Measurements from ENCODE around the gene LGSN. TPM values are rescaled to one million over a fixed set of nuclear protein-coding genes. Genes with fewer than 3 reads are reported as not detected.

The LGSN gene
- total and polyA plus RNA-seq, 2 donors (not counting 3 experiments of a cell fraction or from before 2014, with no cell fraction given): not detected

DNA sequence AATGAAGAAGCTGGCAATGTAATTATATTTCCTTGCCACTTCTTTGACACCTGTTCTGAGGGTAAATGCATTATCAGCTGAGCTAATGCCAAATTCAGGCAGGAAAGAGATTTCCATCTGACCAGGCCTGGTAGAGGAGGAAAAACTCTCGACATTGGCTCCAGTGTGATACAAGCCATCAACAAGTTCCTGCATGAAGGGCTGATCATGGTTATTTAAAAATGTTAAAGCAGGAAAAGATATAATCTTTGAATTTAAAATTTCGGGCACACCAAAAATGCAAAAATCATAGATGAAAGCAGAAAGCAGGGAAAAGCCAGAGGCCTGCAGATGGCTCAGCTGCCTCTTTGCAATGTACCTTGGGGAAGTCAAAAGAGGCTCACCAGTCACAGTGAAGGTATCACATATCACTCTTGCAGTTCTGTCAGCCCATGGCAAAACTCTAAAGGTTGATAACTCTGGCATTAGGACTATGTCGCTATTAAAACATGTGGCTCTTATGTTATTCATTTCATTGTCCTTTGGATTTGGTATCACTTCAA lies 39.1 kb downstream of the LGSN start:
- no TSS peak for BruUV-seq (replicated peaks)
- Histone ChIP-seq H3K4me3 (replicated peaks in 1 of 3; ENCODE audit: insufficient read depth in 1 of 3, low read depth in 1 of 3, low read length in 3 of 3) (no peak overlapping the region), H3K79me2 (ENCODE audit: control insufficient read depth, insufficient read depth, low read length) (no peaks in the 10 kb centered on the region), H3K36me3 (ENCODE audit: control insufficient read depth in 2 of 2, extremely low read depth in 1 of 2, insufficient read depth in 2 of 2, low read length in 2 of 2) (no peaks in the 10 kb centered on the region), H3K9me3 (replicated peaks; ENCODE audit: control insufficient read depth, insufficient read depth, low read length) (no peaks in the 10 kb centered on the region), H4K20me1 (replicated peaks; ENCODE audit: control insufficient read depth, extremely low read depth, insufficient read depth, low read length) (no peaks in the 10 kb centered on the region), H3K27ac (ENCODE audit: insufficient read depth, low read depth, low read length) (no peak overlapping the region), H3K27me3 (ENCODE audit: control insufficient read depth in 2 of 2, insufficient read depth in 2 of 2, low read length in 2 of 2) (no peaks in the 10 kb centered on the region), H3K9me1 (replicated peaks; ENCODE audit: control insufficient read depth, extremely low read depth, insufficient read depth, low read length) (no peaks in the 10 kb centered on the region), H3K9ac (replicated peaks; ENCODE audit: extremely low read depth, insufficient read depth, low read length) (no peak overlapping the region), H2AFZ (ENCODE audit: low read depth, low read length) (no peak overlapping the region), H3K4me1 (ENCODE audit: control insufficient read depth, extremely low read depth, insufficient read depth, low read length) (no peaks in the 10 kb centered on the region), H3K4me2 (ENCODE audit: insufficient read depth, low read length) (no peak overlapping the region)
- POLR2A ChIA-PET: no interaction called here
- CTCF ChIA-PET: interaction anchor here (1.2 kb wide), 1 partner anchor 8 kb away, joined by 3 read pairs; no protein-coding TSS in a partner anchor
- dilution Hi-C loops (cut with MboI; ENCODE audit: extremely low pct_ligation_motif_present, low sequenced_read_pairs): no loop called here
- DNase-seq (ENCODE audit: low read depth, low spot score) (no peak), FAIRE-seq (no peak)
- intact Hi-C loops (cut with micrococcal nuclease): no loop called here
- TF ChIP-seq MAX (IDR thresholded peaks at IDR 0.05; ENCODE audit: insufficient read depth, insufficient read length) (no peak), MYC (IDR thresholded peaks at IDR 0.05; ENCODE audit: low read depth, low read length) (no peak), CTCF (IDR thresholded peaks at IDR 0.05; ENCODE audit: extremely low read depth in 1 of 2, insufficient read depth in 1 of 2, low read depth in 1 of 2, low read length in 2 of 2) (no peak), FOS (IDR thresholded peaks at IDR 0.05; ENCODE audit: borderline replicate concordance, insufficient read depth, low read length) (no peak), POLR2AphosphoS5 (IDR thresholded peaks at IDR 0.05; ENCODE audit: insufficient read depth, low read depth, low read length) (no peak), JUN (IDR thresholded peaks at IDR 0.05; ENCODE audit: borderline replicate concordance, insufficient read depth, insufficient read length, low read depth) (no peak), POLR2A (IDR thresholded peaks at IDR 0.05; ENCODE audit: low read depth, low read length) (no peak), GATA2 (IDR thresholded peaks at IDR 0.05; ENCODE audit: insufficient read depth, insufficient read length, low read depth, low read length) (no peak), EZH2 (IDR thresholded peaks at IDR 0.05; ENCODE audit: borderline replicate concordance, low read depth, low read length, severe bottlenecking) (no peak)
